Hepatocyte (in vitro differentiated cells): ENCODE data around the gene MKI67.

Source experiments
- EZH2 ChIP-seq: fragments of 200-600 bp; sonication (generic); IDR thresholded peaks from 2 replicates; pipeline ENCODE4 v1.6.1; 2016; ENCODE audit warnings: antibody characterized with exemption, mild to moderate bottlenecking, borderline replicate concordance
- EZH2phosphoT487 ChIP-seq: fragments of 200-600 bp; sonication (generic); IDR thresholded peaks from one replicate; pipeline ENCODE4 v1.6.1; 2018; ENCODE audit warnings: antibody characterized with exemption, mild to moderate bottlenecking, low read depth, moderate library complexity; ENCODE audit not compliant: unreplicated experiment, severe bottlenecking
- TF ChIP-seq, protein P1 (sequence below): fragments of 200-600 bp; sonication (generic); IDR thresholded peaks from 2 replicates; pipeline ENCODE4 v1.5.1; 2016; ENCODE audit warnings: antibody characterized with exemption, mild to moderate bottlenecking; ENCODE audit not compliant: poor library complexity

- TF ChIP-seq, protein P1, sequence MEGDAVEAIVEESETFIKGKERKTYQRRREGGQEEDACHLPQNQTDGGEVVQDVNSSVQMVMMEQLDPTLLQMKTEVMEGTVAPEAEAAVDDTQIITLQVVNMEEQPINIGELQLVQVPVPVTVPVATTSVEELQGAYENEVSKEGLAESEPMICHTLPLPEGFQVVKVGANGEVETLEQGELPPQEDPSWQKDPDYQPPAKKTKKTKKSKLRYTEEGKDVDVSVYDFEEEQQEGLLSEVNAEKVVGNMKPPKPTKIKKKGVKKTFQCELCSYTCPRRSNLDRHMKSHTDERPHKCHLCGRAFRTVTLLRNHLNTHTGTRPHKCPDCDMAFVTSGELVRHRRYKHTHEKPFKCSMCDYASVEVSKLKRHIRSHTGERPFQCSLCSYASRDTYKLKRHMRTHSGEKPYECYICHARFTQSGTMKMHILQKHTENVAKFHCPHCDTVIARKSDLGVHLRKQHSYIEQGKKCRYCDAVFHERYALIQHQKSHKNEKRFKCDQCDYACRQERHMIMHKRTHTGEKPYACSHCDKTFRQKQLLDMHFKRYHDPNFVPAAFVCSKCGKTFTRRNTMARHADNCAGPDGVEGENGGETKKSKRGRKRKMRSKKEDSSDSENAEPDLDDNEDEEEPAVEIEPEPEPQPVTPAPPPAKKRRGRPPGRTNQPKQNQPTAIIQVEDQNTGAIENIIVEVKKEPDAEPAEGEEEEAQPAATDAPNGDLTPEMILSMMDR: no peak
- TF ChIP-seq EZH2: no peak
- TF ChIP-seq EZH2phosphoT487: no peak
Measured at GRCh38 chr10:128063736-128064107, 62.5 kb downstream of the MKI67 start.
